Measurements from ENCODE around the gene BRSK1. TPM values are rescaled to one million over a fixed set of nuclear protein-coding genes. Genes with fewer than 3 reads are reported as not detected.

Gene BRSK1
- total and polyA plus RNA-seq, 3 donors from 2014 or later, result 12.8 to 20.7 (median 14.9) TPM

DNA sequence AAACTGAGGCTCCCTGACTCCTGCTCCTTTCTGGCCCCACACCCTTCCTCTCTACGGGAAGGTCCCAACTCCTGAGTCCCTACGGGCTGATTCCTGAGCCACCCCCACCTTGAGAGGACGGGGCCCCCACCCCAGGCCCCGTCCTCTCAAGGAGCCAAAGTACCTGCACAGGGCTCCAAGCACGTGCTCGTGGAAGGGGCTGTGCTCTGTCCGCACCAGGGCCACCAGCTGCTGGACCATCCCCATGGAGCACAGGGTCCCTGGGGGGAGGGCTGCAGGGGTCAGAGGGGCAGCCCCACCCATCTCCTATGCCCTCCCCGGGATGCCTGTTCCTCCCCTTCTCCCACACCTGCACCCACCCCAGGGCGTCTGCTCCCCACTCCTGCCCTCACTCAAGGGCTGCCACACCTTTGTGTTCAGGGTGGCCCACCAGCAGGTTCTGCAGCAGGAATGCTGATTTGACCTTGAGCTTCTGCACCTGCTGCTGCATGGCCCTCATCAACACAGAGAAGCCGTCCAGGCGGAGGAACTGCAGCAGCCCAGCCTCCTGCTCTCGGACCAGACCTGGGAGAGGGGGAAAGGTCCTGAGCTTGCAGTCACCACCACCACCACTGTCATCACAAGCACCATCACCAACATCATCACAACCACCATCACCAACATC lies 17.9 kb upstream of the BRSK1 start:
- intact Hi-C loops (cut with DNase I; ENCODE audit: low total_unique reads), result no loop called here
- TF ChIP-seq, protein P1, sequence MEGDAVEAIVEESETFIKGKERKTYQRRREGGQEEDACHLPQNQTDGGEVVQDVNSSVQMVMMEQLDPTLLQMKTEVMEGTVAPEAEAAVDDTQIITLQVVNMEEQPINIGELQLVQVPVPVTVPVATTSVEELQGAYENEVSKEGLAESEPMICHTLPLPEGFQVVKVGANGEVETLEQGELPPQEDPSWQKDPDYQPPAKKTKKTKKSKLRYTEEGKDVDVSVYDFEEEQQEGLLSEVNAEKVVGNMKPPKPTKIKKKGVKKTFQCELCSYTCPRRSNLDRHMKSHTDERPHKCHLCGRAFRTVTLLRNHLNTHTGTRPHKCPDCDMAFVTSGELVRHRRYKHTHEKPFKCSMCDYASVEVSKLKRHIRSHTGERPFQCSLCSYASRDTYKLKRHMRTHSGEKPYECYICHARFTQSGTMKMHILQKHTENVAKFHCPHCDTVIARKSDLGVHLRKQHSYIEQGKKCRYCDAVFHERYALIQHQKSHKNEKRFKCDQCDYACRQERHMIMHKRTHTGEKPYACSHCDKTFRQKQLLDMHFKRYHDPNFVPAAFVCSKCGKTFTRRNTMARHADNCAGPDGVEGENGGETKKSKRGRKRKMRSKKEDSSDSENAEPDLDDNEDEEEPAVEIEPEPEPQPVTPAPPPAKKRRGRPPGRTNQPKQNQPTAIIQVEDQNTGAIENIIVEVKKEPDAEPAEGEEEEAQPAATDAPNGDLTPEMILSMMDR (IDR thresholded peaks at IDR 0.05), result no peak
- no peak for TF ChIP-seq POLR2A (IDR thresholded peaks at IDR 0.05)

DNA sequence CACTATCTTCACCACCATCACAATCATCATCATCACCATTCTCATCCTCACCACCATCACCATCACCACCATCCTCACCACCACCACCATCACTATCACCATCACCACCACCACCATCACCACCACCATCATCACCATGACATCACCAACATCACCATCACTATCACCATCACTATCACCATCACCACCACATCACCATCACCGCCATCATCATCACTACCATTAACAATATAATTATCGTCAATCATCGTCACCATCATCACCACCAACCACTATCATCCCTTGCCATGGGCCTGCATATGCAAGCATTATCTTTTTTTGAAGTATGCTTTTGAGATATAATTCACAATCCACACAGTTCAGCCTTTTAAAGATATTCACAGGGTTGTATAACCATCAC lies 17.4 kb upstream of the BRSK1 start:
- 96 to 100% methylated on average over 3 of the region's 3 CpGs for WGBS, 2 donors
- intact Hi-C loops (cut with DNase I; ENCODE audit: low total_unique reads), result no loop called here

More for the DNA sequence above, 17.9 kb upstream of the BRSK1 start:
- no peak overlapping the region for H3K27ac ChIP-seq
- no peak overlapping the region for H3K4me3 ChIP-seq
- 81 to 92% methylated on average over 5 to 12 of the region's 12 CpGs for WGBS, 2 donors
- no peak for DNase-seq
- no peaks in the 10 kb centered on the region for H3K36me3 ChIP-seq (ENCODE audit: low read depth, missing control alignments)
- H3K27me3 ChIP-seq, result no peaks in the 10 kb centered on the region
- H3K9me3 ChIP-seq, result no peaks in the 10 kb centered on the region
- no peaks in the 10 kb centered on the region for H3K4me1 ChIP-seq

DNA sequence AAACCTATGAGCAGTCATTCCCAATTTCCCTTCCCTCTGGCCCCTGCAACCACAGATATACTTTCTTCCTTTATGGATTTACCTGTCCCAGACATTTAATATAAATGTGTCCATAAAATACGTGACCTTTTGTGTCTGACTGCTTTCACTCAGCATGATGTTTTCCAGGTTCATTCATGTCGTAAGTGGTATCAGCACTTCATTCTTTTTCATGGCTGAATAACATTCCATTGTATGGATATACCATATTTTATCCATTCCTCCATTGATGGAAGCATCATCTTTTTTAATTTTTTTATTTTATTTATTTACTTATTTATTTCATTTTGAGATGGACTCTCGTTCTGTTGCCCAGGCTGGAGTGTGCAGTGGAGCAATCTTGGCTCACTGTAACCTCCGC lies 17.0 kb upstream of the BRSK1 start:
- H3K27me3 ChIP-seq, result no peaks in the 10 kb centered on the region
- no peaks in the 10 kb centered on the region for H3K4me1 ChIP-seq
- no peak overlapping the region for H3K27ac ChIP-seq
- H3K36me3 ChIP-seq (ENCODE audit: low read depth, missing control alignments), result no peaks in the 10 kb centered on the region
- intact Hi-C loops (cut with DNase I; ENCODE audit: low total_unique reads), result no loop called here
- no peak for TF ChIP-seq POLR2A (IDR thresholded peaks at IDR 0.05)
- TF ChIP-seq, protein P1 (IDR thresholded peaks at IDR 0.05), result no peak
- no peak overlapping the region for H3K4me3 ChIP-seq
- no peaks in the 10 kb centered on the region for H3K9me3 ChIP-seq
- DNase-seq, result no peak
- 92 to 98% methylated on average over 4 of the region's 4 CpGs for WGBS, 2 donors

More for the DNA sequence above, 17.4 kb upstream of the BRSK1 start:
- Histone ChIP-seq H3K27me3 (no peaks in the 10 kb centered on the region), H3K4me1 (no peaks in the 10 kb centered on the region), H3K4me3 (no peak overlapping the region), H3K36me3 (ENCODE audit: low read depth, missing control alignments) (no peaks in the 10 kb centered on the region), H3K9me3 (no peaks in the 10 kb centered on the region), H3K27ac (no peak overlapping the region)
- DNase-seq, result no peak
- TF ChIP-seq, protein P1 (IDR thresholded peaks at IDR 0.05), result no peak
- no peak for TF ChIP-seq POLR2A (IDR thresholded peaks at IDR 0.05)

DNA sequence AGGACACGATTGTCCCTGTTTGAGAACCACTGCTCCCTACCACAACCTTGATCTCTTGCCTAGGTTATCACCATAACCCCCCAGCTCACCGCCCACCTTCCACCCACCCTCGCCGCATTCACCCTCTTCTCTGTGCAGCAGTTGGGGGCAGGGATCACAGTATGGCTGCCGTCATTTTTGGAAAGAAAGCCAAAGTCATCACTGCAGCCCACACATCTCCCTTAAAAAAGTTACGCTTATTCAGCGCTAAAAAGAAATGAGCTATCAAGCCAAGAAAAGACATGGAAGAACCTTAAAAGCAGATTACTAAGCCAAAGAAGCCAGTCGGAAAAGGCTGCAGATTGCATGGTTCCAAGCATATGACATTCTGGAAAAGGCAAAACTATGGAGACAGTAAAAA lies 14.5 kb upstream of the BRSK1 start:
- WGBS, 2 donors, result 79 to 87% methylated on average over 8 of the region's 8 CpGs
- Histone ChIP-seq H3K4me1 (no peaks in the 10 kb centered on the region), H3K36me3 (ENCODE audit: low read depth, missing control alignments) (no peaks in the 10 kb centered on the region), H3K9me3 (no peaks in the 10 kb centered on the region), H3K27me3 (no peaks in the 10 kb centered on the region), H3K4me3 (no peak overlapping the region), H3K27ac (no peak overlapping the region)
- DNase-seq, result no peak
- intact Hi-C loops (cut with DNase I; ENCODE audit: low total_unique reads), result no loop called here
- TF ChIP-seq, protein P1 (IDR thresholded peaks at IDR 0.05), result no peak
- no peak for TF ChIP-seq POLR2A (IDR thresholded peaks at IDR 0.05)

Data from testis (tissue), 3 donors.